ENCODE results near the gene STAC.

Gene STAC

GRCh38 chr3:36380221-36381031 lies at the start of gene STAC:
TSS of gene STAC (plus strand) at chr3:36380504. CDS start at chr3:36380644, 140 bp downstream.
- peak; percentile 50 for DNase-seq

GRCh38 chr3:36332139-36332538 lies 48.2 kb upstream of the STAC start:
- DNase-seq: no peak

GRCh38 chr3:36362216-36362615 lies 18.1 kb upstream of the STAC start:
- no peak for DNase-seq

- DNase-seq: no peak
Measured at GRCh38 chr3:36362973-36363372, 17.3 kb upstream of the STAC start.

- no peak for DNase-seq
Measured at GRCh38 chr3:36364260-36364659, 16.0 kb upstream of the STAC start.

GRCh38 chr3:36365829-36366228 lies 14.5 kb upstream of the STAC start:
- DNase-seq: no peak

GRCh38 chr3:36366308-36366707 lies 14.0 kb upstream of the STAC start:
- no peak for DNase-seq

- DNase-seq: no peak
Measured at GRCh38 chr3:36367912-36368573, 12.3 kb upstream of the STAC start.

- DNase-seq: no peak
Measured at GRCh38 chr3:36372534-36372935, 7.8 kb upstream of the STAC start.

- DNase-seq: no peak
Measured at GRCh38 chr3:36373084-36373483, 7.2 kb upstream of the STAC start.

- DNase-seq: no peak
Measured at GRCh38 chr3:36373666-36374065, 6.6 kb upstream of the STAC start.

GRCh38 chr3:36379872-36380220 lies 458 bp upstream of the STAC start:
- DNase-seq: no peak

GRCh38 chr3:36381311-36381956 lies 1.1 kb downstream of the STAC start:
- no peak for DNase-seq

- DNase-seq: no peak
Measured at GRCh38 chr3:36393563-36393962, 13.3 kb downstream of the STAC start.

GRCh38 chr3:36394176-36394575 lies 13.9 kb downstream of the STAC start:
- DNase-seq: no peak

- no peak for DNase-seq
Measured at GRCh38 chr3:36397841-36398240, 17.5 kb downstream of the STAC start.

GRCh38 chr3:36399933-36400332 lies 19.6 kb downstream of the STAC start:
- no peak for DNase-seq

- no peak for DNase-seq
Measured at GRCh38 chr3:36401056-36401455, 20.8 kb downstream of the STAC start.

GRCh38 chr3:36403661-36404060 lies 23.4 kb downstream of the STAC start:
- no peak for DNase-seq

GRCh38 chr3:36405190-36405589 lies 24.9 kb downstream of the STAC start:
- no peak for DNase-seq

- DNase-seq: no peak
Measured at GRCh38 chr3:36408146-36408545, 27.8 kb downstream of the STAC start.

GRCh38 chr3:36409862-36410261 lies 29.6 kb downstream of the STAC start:
- no peak for DNase-seq

GRCh38 chr3:36411587-36411986 lies 31.3 kb downstream of the STAC start:
- no peak for DNase-seq

- no peak for DNase-seq
Measured at GRCh38 chr3:36416599-36416998, 36.3 kb downstream of the STAC start.
